Neural progenitor cell (in vitro differentiated cells): ENCODE data around the gene ATXN7. TPM values are rescaled to one million over a fixed set of nuclear protein-coding genes. Genes with fewer than 3 reads are reported as not detected.

Source experiments
- DNase-seq: peaks from one replicate; pipeline ENCODE4 v3.0.0-alpha.2; 2016; ENCODE audit warnings: low spot score
- H2AFZ ChIP-seq: fragments of 200-600 bp; sonication (generic); replicated peaks from 2 replicates; pipeline ENCODE4 v1.6.1; 2016; ENCODE audit warnings: antibody characterized with exemption
- H3F3A ChIP-seq: fragments of 200-600 bp; sonication (generic); 2 replicates; pipeline ENCODE4 v1.6.1; 2016; ENCODE audit warnings: antibody characterized with exemption, low read depth
- H3K27ac ChIP-seq: fragments of 200-600 bp; sonication (generic); 2 replicates; pipeline ENCODE4 v1.5.1; 2016; ENCODE audit warnings: mild to moderate bottlenecking
- H3K27me3 ChIP-seq: fragments of 200-600 bp; sonication (generic); 2 replicates; pipeline ENCODE4 v1.6.1; 2016; ENCODE audit warnings: mild to moderate bottlenecking, moderate library complexity
- H3K36me3 ChIP-seq: fragments of 200-600 bp; sonication (generic); 2 replicates; pipeline ENCODE4 v1.5.1; 2016
- H3K4me1 ChIP-seq: fragments of 200-600 bp; sonication (generic); 2 replicates; pipeline ENCODE4 v1.6.1; 2016; ENCODE audit warnings: mixed run types
- H3K4me2 ChIP-seq: fragments of 200-600 bp; sonication (generic); 2 replicates; pipeline ENCODE4 v1.6.1; 2016
- H3K4me3 ChIP-seq: fragments of 200-600 bp; sonication (generic); 2 replicates; pipeline ENCODE4 v1.5.1; 2016
- H3K79me2 ChIP-seq: fragments of 200-600 bp; sonication (generic); 2 replicates; pipeline ENCODE4 v1.6.1; 2016; ENCODE audit warnings: low read depth
- H3K9ac ChIP-seq: fragments of 200-600 bp; sonication (generic); 2 replicates; pipeline ENCODE4 v1.6.1; 2016
- H3K9me3 ChIP-seq: fragments of 200-600 bp; sonication (generic); 2 replicates; pipeline ENCODE4 v1.5.1; 2016; ENCODE audit warnings: low read depth
- H4K20me1 ChIP-seq: fragments of 200-600 bp; sonication (generic); 2 replicates; pipeline ENCODE4 v1.6.1; 2016; ENCODE audit warnings: low read depth
- H3K27ac Mint-ChIP-seq: 3 replicates; pipeline ENCODE4 v1.8.0; 2021; ENCODE audit warnings: mixed read lengths
- H3K27me3 Mint-ChIP-seq: 2 replicates; pipeline ENCODE4 v1.8.0; 2022; ENCODE audit warnings: low read depth, mild to moderate bottlenecking, inconsistent platforms, moderate library complexity, mixed read lengths; ENCODE audit not compliant: insufficient read depth
- H3K36me3 Mint-ChIP-seq: 3 replicates; pipeline ENCODE4 v1.8.0; 2021; ENCODE audit warnings: mixed read lengths
- H3K4me1 Mint-ChIP-seq: 3 replicates; pipeline ENCODE4 v1.8.0; 2021; ENCODE audit warnings: mixed read lengths
- H3K4me3 Mint-ChIP-seq: 3 replicates; pipeline ENCODE4 v1.8.0; 2021; ENCODE audit warnings: mild to moderate bottlenecking, moderate library complexity, mixed read lengths
- H3K9me3 Mint-ChIP-seq: 3 replicates; pipeline ENCODE4 v1.8.0; 2020; ENCODE audit warnings: mixed read lengths
- CTCF ChIP-seq: fragments of 200-600 bp; sonication (generic); IDR thresholded peaks from 2 replicates; pipeline ENCODE4 v1.5.1; 2017; ENCODE audit warnings: antibody characterized with exemption, mild to moderate bottlenecking
- EZH2 ChIP-seq: fragments of 200-600 bp; sonication (generic); IDR thresholded peaks from 2 replicates; pipeline ENCODE4 v1.6.1; 2017; ENCODE audit warnings: antibody characterized with exemption, mild to moderate bottlenecking, moderate library complexity
- EZH2phosphoT487 ChIP-seq: fragments of 200-600 bp; sonication (generic); IDR thresholded peaks from 2 replicates; pipeline ENCODE4 v1.6.1; 2017; ENCODE audit warnings: antibody characterized with exemption
- total RNA-seq: library from RNA; depleted of rRNA; stranded (reverse); fragments of >200 nt; gene quantifications from 2 replicates; pipeline ENCODE4 v1.2.3, GENCODE V29; 2015; ENCODE audit warnings: low replicate concordance

The ATXN7 gene
- total RNA-seq, 1 donor from 2014 or later: 30.4 TPM

GRCh38 chr3:63974451-63974850, 110.8 kb downstream of the ATXN7 start:
- Histone ChIP-seq H3K9me3 (no peaks in the 10 kb centered on the region), H4K20me1 (no peaks in the 10 kb centered on the region)
- no peaks in the 10 kb centered on the region for H3K9me3 Mint-ChIP-seq

GRCh38 chr3:63975723-63976122, 112.1 kb downstream of the ATXN7 start:
- Mint-ChIP-seq H3K27ac (peak overlapping the region; percentile 3), H3K36me3 (peaks cover 12% of the 10 kb centered on the region), H3K9me3 (no peaks in the 10 kb centered on the region), H3K27me3 (no peaks in the 10 kb centered on the region), H3K4me1 (peaks cover 55% of the 10 kb centered on the region), H3K4me3 (no peak overlapping the region)
- Histone ChIP-seq H3K9ac (no peak overlapping the region), H3K27me3 (no peaks in the 10 kb centered on the region), H3F3A (peaks cover 29% of the 10 kb centered on the region), H3K27ac (no peak overlapping the region), H3K79me2 (peaks cover 72% of the 10 kb centered on the region), H3K9me3 (no peaks in the 10 kb centered on the region), H3K36me3 (no peaks in the 10 kb centered on the region), H3K4me2 (peak overlapping the region; percentile 27), H3K4me3 (no peak overlapping the region), H4K20me1 (no peaks in the 10 kb centered on the region), H3K4me1 (peaks cover 70% of the 10 kb centered on the region), H2AFZ (no peak overlapping the region)
- no peak for DNase-seq
- TF ChIP-seq CTCF: no peak
- TF ChIP-seq EZH2: no peak
- TF ChIP-seq EZH2phosphoT487: no peak

More at GRCh38 chr3:63974451-63974850, 110.8 kb downstream of the ATXN7 start:
- H3K27me3 ChIP-seq: no peaks in the 10 kb centered on the region
- H3K27ac ChIP-seq: no peak overlapping the region
- TF ChIP-seq EZH2 (no peak), EZH2phosphoT487 (no peak), CTCF (no peak)
- H3K27ac Mint-ChIP-seq: no peak overlapping the region
- peaks cover 68% of the 10 kb centered on the region for H3K4me1 Mint-ChIP-seq
- H3K36me3 Mint-ChIP-seq: peaks cover 8% of the 10 kb centered on the region
- peaks cover 42% of the 10 kb centered on the region for H3F3A ChIP-seq
- H2AFZ ChIP-seq: no peak overlapping the region
- peaks cover 79% of the 10 kb centered on the region for H3K79me2 ChIP-seq
- H3K36me3 ChIP-seq: no peaks in the 10 kb centered on the region
- no peak overlapping the region for H3K4me3 Mint-ChIP-seq
- peaks cover 82% of the 10 kb centered on the region for H3K4me1 ChIP-seq
- H3K4me2 ChIP-seq: no peak overlapping the region
- DNase-seq: no peak
- H3K4me3 ChIP-seq: no peak overlapping the region
- H3K27me3 Mint-ChIP-seq: no peaks in the 10 kb centered on the region
- H3K9ac ChIP-seq: no peak overlapping the region

- Mint-ChIP-seq H3K9me3 (no peaks in the 10 kb centered on the region), H3K4me1 (peaks cover 49% of the 10 kb centered on the region), H3K4me3 (no peak overlapping the region), H3K27me3 (no peaks in the 10 kb centered on the region), H3K36me3 (peaks cover 12% of the 10 kb centered on the region), H3K27ac (no peak overlapping the region)
- Histone ChIP-seq H3K4me2 (peak overlapping the region; percentile 27), H3K9ac (no peak overlapping the region), H3K4me1 (peaks cover 67% of the 10 kb centered on the region), H3K9me3 (no peaks in the 10 kb centered on the region), H2AFZ (no peak overlapping the region), H3K27me3 (no peaks in the 10 kb centered on the region), H3K36me3 (no peaks in the 10 kb centered on the region), H3F3A (peaks cover 23% of the 10 kb centered on the region), H4K20me1 (no peaks in the 10 kb centered on the region), H3K79me2 (peaks cover 72% of the 10 kb centered on the region), H3K4me3 (no peak overlapping the region), H3K27ac (no peak overlapping the region)
- DNase-seq: no peak
- TF ChIP-seq EZH2 (no peak), EZH2phosphoT487 (no peak), CTCF (no peak)
Observed at GRCh38 chr3:63976161-63976871, 112.6 kb downstream of the ATXN7 start.
